ENCODE measurements around the gene EXOC4.

The EXOC4 gene

DNA sequence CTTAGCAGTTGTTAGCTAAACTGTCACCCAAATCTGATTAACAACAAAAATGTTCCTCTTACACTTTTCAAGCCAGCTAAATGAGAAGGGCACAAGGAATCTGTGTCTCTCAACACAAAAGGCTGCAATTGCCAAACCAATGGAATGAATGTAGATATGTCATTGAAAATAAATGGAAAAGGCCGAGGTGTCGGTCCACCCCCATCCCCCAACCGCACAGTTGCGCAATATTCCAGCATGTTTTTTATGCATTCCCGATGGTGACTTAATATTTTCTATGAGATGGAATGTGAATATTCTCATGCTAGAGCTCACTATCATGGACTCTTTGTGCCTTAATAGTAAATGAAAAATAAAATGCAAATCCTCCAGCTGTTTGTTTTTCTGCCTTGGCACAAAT lies 692.6 kb downstream of the EXOC4 start:
- DNase-seq (ENCODE audit: low read depth), result no peak

DNA sequence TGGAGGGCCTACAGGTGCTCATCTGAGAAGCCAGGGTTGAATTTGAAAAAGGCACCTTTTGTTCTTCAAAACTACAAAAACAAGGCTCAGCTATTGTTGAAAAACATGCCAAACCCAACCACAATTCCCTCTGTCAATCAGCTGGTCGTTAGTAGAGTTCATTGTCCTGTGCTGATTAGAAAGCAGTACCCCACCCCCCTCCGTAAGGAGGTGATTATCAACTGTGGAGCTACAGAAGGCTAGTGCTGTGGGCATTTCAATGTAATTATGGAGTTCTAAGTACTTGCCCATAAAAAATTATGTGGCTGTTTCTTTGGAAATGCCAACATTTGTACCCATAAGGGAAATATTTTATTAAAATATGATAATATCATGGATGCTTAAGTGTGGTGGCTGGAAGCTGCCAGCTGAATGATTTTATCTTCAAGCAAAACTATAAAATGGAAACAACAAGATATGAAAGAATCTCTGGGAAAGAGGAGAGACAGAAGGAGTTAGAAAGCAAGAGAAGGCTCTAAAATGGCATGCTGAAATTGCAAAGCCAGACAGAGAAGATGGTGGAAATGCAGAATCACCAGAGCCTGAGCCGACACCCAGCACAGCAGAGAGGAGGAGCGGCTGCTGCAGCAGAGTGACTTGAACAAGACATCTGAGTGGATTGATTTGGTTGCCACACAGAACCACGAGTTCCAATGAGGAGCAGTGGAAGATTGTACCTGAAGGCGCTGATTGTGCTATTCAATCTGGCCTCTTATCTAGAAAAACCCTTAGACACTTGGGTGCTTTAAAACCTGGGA lies 694.8 kb downstream of the EXOC4 start:
- no peak for DNase-seq (ENCODE audit: low read depth)

DNA sequence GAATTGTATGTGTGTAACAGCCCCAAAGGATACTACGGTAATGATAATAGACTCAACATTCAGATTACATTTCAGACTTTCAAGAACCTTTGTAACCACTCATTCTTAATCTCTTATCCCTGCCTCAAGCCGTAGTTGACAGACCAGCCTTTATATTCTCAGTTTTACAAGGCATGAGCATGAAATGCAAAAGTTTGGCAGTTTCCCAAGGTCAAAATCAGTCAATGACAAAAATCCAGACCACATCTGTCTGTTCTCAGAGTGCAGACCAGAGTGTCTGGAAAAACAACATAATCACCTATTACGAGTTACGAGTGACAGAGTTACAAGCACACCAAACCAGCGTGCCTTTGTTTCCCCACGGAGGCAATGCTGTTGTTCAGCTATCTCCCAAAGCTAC lies 695.7 kb downstream of the EXOC4 start:
- no peak for DNase-seq (ENCODE audit: low read depth)

DNA sequence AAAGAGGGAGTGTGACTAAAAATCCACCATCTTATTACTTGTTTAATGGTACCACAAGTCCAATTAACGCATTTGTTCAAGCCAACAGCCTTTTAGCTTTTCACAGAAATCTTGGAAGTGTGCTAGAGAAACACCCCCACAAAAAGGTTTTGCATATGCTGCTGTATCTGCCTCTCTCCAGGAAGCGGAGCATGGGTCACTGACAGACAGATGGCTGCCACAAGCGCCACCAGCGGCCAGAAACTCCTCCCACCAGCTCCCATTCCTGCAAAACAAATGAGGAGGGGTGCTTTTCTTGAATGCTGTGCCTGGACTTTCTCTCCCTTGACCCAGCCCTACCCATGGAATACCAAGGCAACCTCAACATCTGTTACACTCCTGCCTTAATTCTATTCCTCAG lies 698.0 kb downstream of the EXOC4 start:
- no peak for DNase-seq (ENCODE audit: low read depth)

DNA sequence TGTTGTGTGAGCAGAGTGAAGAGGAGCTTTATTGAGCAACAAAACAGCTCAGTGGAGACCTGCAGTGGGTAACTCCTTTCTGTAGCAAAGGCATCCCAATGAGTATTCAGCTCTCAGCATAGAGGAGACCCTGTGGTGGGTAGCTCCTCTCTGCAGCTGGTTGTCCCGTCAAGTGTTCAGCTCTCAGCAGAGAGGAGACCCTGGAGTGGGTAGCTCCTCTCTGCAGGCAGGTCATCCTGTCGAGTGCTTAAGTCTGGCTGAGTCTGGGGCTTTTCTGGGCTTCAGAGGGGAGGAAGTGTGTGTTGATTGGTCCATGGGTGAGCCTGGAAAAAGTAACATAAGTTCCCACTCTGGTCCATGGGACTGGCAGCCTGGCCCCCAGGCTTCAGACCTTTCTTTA lies 702.3 kb downstream of the EXOC4 start:
- no peak for DNase-seq (ENCODE audit: low read depth)

DNA sequence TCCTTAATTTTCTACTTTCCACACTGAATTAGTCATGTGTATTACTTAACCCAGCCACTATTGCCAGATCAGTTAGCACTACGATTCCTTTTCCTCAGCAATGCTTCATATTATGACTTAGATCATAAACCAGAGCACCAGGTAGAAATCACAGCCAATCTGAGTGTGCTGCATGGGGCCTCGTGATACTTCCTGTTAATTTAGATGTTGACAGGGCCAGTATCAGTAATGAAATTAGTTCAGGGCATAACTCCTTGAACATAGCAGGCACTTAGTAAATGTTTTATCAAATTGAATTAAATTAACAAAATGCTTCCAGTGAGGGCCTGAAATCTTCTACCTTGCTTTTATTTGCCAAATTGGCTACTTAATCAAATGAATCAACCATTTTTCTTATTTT lies 705.0 kb downstream of the EXOC4 start:
- no peak for DNase-seq (ENCODE audit: low read depth)

DNA sequence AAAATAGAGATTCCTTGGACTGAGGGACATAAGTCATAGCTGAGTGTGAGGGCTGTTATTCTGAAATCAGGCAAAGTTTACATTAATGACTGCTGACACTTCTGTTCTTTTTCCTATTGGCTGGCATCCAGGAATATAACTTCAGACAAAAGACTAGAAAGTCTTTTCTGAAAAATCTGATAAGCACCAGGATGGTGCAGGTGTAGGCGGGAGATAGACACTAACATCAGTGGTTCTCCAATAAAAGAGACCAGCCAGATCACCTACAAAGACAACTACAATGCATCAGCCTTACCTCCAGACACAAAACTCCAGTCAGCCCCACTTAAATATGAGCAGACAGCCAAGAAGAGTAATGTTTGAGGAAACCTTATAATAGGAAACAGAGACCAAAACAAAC lies 705.9 kb downstream of the EXOC4 start:
- DNase-seq (ENCODE audit: low read depth), result no peak

DNA sequence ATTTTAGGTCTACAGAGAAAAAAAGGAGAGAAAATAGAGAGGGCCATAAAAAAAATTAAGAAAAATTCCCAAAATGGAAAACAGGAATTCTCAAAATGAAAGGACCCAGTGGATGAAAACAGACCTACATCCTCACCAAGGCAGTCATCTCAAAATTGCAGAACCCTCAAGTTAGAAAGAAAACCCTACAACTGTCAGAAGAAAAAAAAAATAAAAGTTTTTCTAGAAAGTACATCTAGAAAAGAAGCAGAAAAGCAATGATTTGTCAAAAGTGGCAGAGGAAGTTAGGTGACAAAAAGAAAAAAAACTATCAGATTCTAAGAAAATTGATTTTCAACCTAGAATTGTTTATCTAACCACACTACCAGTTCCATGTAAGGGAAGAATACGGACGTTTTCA lies 706.6 kb downstream of the EXOC4 start:
- DNase-seq (ENCODE audit: low read depth), result no peak

DNA sequence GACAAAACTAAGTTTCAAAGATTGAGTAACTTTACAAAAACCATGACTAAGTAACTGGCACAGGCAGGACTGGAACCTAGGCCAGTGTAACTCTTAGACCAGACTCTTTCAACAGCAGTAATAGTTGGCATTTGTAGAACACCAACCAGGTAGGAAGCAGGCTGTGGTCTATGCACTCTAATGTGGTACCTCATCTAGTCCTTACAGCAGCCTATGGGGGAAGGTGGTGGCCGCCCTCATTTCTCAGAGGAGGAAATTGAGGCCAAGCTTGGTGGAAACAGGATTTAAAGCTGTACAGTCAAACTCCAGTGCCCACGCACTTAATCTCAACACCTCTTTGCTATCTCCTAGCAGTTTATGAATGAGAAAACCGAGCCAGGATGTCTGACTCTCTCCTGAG lies 708.8 kb downstream of the EXOC4 start:
- no peak for DNase-seq (ENCODE audit: low read depth)

DNA sequence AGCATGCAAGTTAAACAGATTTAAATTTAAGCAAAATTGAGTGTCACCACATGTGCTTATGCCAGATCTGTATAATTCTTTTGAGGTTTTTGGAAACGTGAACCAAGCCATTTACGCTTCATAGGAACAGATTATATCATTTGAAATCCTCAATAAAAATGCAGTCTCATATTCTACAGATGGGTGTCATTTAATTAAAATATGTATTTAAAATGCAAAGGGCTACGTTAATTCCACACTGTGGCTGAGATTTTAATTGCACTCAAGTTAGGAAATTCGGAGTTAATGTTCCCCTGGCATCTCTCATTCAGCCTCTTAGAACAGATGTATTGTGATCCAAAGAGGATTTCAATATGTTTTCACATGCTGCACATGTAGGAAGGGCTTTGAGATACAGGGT lies 709.8 kb downstream of the EXOC4 start:
- DNase-seq (ENCODE audit: low read depth), result no peak

DNA sequence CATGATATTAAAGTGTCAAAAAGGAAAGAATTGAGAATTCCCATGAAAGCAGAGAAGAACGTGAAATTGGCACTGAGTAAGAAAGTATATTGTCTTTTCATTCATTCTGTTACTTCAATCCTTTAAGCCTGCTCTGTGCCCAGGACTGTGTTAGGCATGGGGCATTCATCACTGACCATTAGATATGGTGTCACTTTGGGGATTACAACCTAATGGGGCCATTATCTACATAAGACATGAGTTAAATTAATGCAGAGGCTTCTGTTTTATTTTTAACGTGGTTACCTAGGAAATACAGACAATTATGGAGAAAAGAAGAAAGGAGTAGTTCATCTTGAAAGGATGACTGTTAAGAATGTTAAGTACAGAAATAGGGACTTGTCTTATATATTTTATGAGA lies 710.8 kb downstream of the EXOC4 start:
- DNase-seq (ENCODE audit: low read depth), result no peak

DNA sequence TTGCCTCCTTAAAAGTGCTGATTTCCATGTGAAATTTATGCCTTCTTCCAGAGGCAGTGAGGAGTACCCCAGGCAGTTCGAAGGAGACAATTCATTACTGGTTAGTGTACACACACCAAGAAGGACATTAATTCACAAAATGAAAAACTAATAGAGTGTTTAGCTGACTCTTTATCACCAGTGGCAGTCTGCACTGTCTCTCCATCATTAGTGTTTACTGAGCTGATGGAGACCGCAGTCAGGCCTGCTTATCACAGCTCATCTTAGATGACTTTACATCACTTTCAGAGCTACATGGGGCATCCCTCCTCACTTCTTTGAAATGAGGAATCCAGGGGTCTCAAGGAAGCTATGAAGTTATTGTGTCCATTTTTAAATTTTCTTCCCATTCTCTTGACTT lies 718.7 kb downstream of the EXOC4 start:
- DNase-seq (ENCODE audit: low read depth), result no peak

DNA sequence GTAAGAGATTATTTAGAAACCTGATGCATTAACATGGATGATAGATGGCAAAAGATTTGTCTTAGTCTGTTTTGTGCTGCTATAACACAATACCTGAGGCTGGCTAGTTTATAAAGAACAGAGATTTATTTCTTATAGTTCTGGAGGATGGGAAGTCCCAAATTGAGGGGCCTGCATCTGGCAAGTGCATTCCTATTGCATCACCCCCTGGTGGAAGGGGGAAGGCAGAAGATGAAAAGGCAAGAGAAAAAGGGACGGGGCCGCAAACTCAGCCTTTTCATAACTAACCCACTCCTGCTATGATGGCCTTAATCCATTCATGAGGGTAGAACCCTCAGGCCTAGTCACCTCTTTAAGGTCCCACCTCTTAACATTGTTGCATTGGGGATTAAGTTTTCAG lies 720.8 kb downstream of the EXOC4 start:
- DNase-seq (ENCODE audit: low read depth), result no peak

DNA sequence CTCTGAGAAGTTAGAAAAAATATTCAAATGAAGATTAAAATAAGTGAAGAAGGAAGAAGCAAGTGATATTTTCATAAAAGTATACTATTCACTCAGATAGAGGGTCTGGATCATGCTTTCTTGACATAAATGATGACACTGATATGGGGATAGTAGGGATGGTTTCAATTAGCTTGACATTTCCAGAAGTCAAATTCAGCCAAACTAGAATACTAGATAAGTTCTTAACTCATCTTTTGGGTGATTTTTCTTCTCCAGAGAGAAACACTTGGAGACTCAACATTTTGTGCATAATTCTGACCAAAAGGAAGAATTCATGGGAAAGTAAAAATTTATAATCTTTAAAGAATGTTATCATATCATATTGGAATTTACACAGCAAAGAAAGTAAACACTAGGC lies 722.3 kb downstream of the EXOC4 start:
- no peak for DNase-seq (ENCODE audit: low read depth)

DNA sequence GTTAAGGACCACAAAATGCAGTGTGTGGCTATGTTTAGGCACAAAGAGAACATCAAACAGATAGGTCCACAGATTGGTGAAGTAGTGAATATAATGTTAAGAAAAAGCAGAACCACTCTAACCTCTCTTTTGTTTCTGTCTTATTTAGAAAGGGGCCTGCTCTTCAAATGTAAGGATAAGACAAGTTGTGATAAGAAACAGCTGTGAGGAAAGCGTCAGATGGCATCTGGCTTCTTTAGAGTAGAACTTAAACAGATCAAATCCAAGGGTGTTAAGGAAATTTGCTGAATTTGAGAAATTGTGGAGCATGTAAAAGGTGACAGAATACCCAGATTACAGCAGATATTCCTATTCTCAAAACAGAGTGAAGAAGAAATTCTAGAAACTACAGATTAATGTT lies 723.3 kb downstream of the EXOC4 start:
- DNase-seq (ENCODE audit: low read depth), result no peak

DNA sequence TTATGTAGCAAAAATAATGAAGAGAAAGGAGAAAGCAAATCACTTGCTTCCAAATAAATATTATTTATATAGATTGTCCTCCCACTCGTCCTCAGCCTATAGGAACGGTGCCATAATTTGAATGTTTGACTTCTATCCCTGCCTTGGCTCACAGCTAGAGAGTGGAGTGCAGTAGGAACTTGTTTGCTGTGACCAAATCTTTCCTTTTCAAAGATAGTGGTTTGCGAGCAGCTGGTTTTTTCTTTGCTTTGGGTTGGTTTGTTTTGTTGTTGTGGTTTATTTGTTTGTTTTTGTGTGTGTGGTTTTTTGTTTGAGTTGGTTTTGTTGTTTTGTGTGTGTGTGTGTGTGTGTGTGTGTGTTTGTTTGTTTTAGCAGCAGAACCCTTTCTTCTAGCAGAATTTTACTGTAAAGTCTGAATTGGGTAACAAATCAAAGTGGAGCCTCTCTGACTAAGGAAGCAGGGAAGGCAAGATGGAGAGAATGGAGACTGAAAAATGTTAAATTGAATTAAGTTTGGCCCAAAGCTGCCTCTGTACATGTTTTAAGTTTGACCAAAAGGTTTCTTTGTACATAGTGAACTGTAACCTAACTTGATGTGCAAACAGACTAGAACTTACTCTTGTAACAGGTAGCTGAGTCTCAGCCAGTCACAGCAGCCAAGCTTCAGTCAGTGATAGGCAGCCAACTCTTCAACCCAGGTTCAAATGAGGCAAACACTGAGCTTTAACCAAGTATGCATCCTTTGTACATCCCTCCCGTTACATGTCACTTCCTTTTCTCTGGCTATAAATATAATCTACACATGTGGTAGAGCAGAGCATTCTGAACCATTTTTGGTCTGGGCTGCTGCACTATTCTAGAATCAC lies 724.8 kb downstream of the EXOC4 start:
- DNase-seq (ENCODE audit: low read depth), result no peak

DNA sequence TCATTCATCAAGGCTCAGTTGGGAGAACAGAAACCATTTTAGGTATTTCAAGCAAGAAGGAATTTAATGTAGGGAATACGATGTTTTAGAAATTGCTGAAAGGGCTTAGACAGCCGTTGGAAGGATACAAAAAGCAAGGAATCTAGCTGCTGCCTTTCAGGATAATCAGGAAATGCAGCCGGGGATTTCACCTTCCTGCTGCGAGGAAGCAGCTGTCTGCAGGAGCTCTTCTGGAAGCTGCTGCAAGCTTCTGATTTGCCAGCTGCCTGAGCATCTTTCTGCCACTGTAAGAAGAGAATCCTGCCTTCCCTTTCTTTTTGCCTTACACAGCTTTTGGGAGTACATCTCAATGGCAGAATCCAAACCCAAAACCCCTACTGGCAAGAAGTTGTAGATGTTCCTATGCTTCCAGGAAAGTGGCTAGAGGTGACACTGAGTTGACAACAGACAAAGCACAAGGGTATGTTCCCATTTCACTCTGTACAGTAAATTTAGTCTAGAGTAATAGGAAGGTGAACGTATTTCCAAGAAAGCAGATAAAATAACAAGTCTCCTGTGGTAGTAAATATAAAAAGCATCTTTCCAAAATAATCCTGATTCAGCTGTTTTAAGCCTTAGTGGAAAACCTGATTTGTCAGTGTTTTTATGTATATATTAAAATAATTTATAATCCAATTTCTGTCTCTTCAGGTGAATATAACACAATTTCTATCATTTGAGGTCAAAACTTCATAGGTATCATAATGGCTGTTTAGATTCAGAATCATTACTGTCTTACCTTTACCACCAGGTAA lies 725.8 kb downstream of the EXOC4 start:
- DNase-seq (ENCODE audit: low read depth), result no peak

DNA sequence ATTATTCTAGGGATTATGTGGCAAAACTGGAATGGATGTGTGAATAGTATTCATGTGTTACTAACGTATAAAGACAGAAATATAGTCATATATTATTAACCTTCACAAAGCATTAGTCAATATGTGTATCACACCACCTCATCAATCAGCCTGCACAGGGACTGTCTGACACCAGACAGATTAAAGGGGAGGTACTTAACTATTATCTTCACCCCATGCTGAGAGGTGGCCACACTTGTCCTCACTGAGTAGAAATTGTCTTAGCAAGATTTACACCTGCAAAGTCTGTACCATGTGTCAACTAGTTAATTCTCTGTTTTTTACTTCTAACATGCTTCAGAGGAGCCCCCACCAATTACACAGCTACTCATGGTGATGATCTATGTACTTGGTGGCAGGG lies 727.9 kb downstream of the EXOC4 start:
- no peak for DNase-seq (ENCODE audit: low read depth)

DNA sequence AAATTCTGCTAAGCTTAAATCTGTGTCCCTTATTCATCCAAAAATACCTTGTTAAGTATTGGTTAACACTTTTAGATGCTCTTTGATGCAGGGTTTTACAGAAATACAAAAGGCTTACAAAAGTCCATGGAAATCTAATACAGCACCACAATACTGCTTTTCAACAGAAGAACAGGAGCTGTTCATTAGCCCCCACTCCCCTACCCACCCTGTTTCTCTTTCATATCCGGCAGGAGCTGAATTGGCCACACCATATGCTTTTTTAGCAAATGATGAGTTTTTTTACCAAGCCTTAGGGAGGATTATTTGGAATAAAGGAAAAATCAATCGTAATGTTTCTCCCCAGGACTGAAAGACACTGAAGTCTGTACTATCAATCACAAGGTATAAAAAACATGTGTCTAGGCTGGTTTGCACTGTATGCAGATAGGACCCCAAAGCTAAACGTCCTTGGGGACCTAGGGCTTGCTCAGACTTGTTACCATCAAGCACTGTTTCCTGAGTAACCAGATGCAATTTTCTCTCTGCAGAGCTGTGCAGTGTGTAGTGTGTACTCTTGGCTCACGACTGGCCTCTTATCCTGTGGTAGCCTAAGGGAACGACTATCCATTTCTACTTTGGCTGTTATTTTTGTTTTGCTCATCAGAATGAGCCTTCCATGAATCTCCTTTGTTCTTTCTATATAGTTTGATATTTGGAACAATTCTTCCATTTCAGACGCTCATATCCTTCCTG lies 731.0 kb downstream of the EXOC4 start:
- DNase-seq (ENCODE audit: low read depth), result no peak

DNA sequence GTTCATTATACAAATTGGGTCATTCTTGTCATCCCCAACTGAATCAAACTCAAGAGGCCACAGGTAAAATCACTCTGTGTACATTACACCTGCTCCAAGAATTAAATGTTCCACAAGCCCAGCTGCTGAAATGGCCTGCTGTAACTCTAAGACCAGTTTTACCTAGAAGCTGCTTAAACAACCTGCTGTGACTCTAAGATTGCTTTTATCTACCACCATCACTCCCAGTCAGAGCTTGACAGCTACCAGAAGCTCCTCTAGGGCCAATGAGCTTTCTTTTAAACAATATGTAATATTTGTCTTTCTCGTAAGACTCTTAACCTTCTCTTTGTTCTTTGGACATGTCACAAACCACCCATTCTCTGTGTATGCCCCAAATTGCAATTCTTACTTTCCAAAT lies 732.4 kb downstream of the EXOC4 start:
- no peak for DNase-seq (ENCODE audit: low read depth)

DNA sequence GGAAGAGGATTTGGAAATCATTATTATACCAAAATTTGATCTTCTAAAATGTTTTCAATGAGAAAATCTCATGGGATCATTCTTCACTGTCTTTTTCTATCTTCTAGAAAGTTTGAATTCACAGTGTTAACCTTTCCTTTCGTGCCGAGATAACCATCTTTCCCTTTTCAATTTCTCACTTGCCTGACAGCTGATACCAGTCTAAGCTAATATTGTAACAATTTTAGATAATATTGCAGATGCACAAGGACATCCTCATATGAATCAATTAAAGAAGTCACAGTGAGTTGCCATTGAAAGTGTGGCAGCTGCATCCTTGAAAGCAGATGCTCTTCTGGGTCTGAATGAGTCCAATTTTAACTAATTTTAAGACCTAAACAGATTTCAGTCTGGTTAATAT lies 734.7 kb downstream of the EXOC4 start:
- no peak for DNase-seq (ENCODE audit: low read depth)

DNA sequence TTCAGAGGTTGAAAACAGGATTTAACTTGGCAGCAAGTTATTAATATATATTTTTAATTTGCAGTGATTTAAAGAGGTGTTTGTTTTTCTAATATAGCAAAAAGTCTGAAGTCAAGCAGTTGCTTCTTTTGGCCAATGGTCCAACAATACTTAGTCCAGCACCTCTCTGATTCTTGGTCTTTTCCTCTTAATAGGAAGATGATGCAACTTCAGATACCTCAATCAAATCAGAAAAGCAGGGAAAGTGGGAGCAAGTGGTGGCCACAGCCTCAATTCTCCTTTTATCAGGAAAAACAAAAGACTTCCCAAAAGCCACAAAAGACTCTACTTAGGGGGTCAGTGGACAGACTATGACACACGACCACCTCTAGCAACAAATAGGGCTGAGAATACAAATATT lies 740.7 kb downstream of the EXOC4 start:
- no peak for DNase-seq (ENCODE audit: low read depth)
